Measurements from ENCODE around the gene RBM34. TPM values are rescaled to one million over a fixed set of nuclear protein-coding genes. Genes with fewer than 3 reads are reported as not detected.
A peak's percentile ranks its signal among the peaks of the same experiment; 100 is the strongest.
"Not testable (repeated sequence)": the region's sequence is repeated elsewhere in the genome, so short reads cannot be mapped to it uniquely, and the experiment has no call there.

Gene RBM34
- 63.7 TPM for total RNA-seq

- DNase-seq (ENCODE audit: low spot score) = peak; percentile 96
- ATAC-seq = peak; percentile 99
- intact Hi-C loops (cut with DNase I) = no loop called here
These were observed at the start of gene RBM34 for GRCh38 chr1:235160957-235161684. Gene RBM34, minus strand, starts transcription at chr1:235161250. Its CDS starts 24 bp downstream, at chr1:235161226.

DNA sequence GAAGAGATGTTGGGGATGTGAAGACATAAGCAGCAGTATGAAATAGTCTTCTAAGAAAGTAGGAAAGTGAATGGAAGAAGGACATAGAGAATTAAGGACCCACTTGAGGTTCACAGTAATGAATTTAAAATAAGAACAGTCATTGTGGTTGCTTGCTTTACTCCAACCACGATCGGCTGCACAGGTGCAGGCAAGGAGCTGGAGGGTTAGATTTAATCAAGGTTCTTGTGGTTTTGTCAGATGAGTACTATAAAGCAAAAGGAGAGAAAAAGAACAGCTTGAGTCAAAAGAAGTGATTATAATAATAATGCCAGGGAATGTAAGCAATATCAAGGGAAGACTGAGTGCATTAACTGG is 46.1 kb upstream of the RBM34 start:
- DNase-seq (ENCODE audit: low spot score) = no peak
- no peak for ATAC-seq
- intact Hi-C loops (cut with DNase I) = no loop called here

DNA sequence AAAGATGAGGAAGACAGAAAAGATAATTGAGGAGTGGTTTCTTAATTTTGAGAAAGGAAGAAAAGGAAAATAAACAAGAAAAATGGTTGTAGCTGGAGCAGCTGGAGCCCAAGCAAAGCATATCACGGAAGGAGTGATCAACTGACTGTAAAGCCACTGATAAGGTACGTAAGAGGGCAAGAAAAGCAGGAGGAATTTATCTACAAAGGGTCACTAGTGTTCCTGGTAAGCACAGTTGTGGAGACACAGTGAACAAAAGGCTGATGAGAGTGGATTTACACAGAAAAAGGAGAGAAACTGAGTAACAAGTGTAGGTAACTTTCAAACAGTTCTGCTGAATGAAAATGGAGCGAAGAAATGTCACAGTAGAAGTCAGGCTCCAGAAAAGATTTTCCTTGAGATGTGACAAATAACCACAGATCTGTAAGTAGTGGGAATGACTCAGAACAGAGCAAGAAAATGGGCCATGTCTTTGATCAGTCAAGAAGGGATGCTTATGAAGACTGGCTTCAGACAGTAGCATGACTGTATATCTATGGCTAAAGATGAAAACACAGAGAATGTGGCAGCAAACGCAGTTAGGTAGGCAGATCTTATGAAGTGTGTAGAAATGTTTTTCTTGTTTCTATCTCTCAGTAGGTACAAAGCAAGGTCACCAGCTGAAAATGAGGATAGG is 45.6 kb upstream of the RBM34 start:
- intact Hi-C loops (cut with DNase I) = no loop called here
- ATAC-seq (no peak), DNase-seq (ENCODE audit: low spot score) (no peak)

GRCh38 chr1:235205687-235206086 is 44.6 kb upstream of the RBM34 start:
- intact Hi-C loops (cut with DNase I) = no loop called here

DNA sequence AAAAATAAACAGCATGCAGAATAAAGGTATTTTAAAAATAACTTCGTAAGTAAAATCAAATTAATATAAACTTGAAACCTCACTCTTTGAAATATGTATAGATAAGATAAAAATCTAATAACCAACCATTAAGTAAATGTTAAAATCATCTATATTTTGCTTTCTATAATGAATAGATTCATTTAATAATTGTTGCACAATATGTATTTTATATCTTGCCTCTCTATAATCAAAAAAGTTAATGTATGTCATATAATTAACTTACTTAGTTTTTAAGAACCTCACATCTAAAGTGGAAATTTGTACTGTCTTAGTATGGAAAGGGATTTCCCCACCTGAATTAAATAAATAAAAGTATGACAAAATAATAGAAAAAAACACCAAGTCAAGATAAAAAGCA is 42.4 kb upstream of the RBM34 start:
- ATAC-seq (no peak), DNase-seq (ENCODE audit: low spot score) (no peak)
- intact Hi-C loops (cut with DNase I) = no loop called here

More at GRCh38 chr1:235205687-235206086, 44.6 kb upstream of the RBM34 start:
- DNase-seq (ENCODE audit: low spot score) (no peak), ATAC-seq (no peak)

DNA sequence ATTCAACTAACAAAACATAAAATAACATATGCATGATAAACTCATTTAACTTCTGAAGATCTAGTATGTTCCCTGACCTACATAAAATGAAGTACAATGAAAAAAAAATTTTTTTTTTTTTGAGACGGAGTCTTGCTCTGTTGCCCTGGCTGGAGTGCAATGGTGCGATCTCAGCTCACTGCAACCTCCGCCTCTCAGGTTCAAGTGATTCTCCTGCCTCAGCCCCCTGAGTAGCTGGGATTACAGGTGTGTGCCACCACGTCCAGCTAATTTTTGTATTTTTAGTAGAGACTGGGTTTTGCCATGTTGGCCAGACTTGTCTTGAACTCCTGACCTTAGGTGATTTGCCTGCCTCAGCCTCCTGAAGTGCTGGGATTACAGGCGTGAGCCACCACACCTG is 41.4 kb upstream of the RBM34 start:
- ATAC-seq; DNase-seq (ENCODE audit: low spot score); intact Hi-C loops (cut with DNase I): not testable (repeated sequence)

DNA sequence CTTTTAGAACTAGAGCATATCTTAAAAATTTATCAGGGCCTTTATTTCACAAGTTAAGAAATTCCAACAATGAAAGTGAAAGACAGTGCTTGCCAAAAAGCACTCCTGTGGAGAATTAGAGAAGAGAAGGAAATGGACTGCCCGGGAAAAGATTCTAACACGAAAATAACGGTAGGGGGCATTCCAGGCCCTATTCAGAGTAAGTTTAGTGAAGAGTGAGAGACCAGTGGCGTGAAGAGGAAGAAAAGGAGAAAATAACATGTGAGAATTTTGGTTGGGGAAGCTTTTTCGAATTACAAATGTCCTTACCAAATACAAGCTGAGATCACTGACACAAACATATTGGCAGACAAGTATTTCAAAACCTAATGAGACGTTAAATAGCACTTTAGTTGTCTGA is 38.4 kb upstream of the RBM34 start:
- DNase-seq (ENCODE audit: low spot score) (no peak), ATAC-seq (peak; percentile 75)
- intact Hi-C loops (cut with DNase I) = no loop called here

DNA sequence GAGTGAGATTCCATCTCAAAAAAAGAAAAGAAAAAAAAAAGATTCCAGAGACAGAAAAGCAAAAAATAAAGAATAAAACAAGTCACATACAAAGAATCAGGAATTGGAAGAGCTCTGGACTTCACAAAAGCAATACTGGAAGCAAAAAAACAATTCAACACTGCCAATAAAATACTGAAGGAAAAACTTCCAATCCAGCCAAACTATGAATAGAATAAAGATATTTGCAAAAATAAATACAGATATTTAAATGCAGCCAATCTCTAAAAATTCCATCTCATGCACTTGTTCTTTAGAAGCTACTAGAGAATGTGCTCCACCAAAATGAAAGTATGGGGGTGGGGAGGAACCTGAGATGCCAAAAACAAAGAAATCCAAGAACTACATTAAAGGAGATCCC is 29.4 kb upstream of the RBM34 start:
- no peak for ATAC-seq
- no peak for DNase-seq (ENCODE audit: low spot score)
- intact Hi-C loops (cut with DNase I) = no loop called here

DNA sequence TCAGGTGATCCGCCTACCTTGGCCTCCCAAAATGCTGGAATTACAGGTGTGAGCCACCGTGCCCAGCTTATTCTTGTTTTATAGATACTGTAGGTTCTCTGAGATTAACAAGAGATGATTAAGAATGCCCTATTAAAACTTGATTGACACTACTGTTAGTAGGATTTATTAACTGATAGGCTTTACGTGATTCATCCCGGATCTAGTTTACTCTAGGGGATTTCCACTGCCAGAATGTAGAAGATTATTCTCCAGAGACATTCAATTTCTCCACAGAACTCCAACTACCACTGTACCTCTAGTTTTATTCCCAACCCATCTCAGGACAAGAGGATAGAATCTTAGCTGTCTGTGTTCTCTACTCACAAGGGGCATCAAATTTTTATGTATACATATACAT is 26.3 kb upstream of the RBM34 start:
- no peak for DNase-seq (ENCODE audit: low spot score)
- no peak for ATAC-seq
- intact Hi-C loops (cut with DNase I) = no loop called here

GRCh38 chr1:235181561-235182245 is 20.7 kb upstream of the RBM34 start:
- DNase-seq (ENCODE audit: low spot score) = no peak
- ATAC-seq = no peak
- intact Hi-C loops (cut with DNase I) = no loop called here

DNA sequence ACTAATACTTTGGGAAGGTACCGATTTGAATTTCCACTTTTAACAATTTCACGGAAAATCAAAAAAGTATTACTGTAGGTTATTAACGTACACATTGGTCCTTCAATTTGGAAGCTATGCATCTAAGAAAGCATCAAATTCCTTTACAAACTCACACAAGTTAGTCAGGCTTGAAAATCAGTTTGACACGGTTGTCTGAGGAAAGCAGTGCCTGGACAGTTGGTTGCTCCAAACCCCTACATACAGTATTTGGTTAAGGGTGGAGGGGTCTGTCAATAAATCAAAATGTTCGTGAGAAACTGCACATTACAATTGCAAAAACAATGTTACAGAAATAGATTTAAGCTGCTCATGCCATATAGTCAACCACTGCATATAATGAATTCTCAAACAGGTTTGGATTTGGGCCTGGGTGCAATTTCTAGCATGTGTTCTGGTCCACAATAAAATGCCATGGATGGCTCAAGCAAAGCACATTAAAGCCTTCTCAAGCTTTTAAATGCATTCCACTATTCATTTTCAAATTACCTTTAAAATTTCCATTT is 19.9 kb upstream of the RBM34 start:
- ATAC-seq = no peak
- intact Hi-C loops (cut with DNase I) = no loop called here
- DNase-seq (ENCODE audit: low spot score) = no peak

GRCh38 chr1:235176486-235176885 is 15.4 kb upstream of the RBM34 start:
- DNase-seq (ENCODE audit: low spot score) (no peak), ATAC-seq (no peak)
- intact Hi-C loops (cut with DNase I) = no loop called here

DNA sequence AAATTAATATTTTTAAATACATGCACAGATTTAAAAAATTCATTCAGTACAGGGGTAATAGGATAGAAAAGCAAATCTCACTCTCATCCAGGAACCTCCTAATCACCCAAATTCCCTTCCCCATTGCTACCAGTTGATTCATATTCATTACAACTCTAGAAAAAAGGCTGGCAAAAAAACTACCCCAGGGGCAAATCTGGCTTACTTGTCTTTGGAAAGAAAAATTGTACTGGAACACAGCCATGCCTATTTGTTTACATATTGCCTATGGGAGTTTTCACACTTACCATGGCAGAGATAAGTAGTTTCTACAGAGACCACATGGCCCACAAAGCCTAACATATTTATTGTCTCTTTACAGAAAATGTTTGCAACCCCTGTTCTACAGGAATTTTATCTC is 8.9 kb upstream of the RBM34 start:
- intact Hi-C loops (cut with DNase I) = no loop called here
- DNase-seq (ENCODE audit: low spot score) = no peak
- ATAC-seq = no peak

- no peak for ATAC-seq
- intact Hi-C loops (cut with DNase I) = no loop called here
- no peak for DNase-seq (ENCODE audit: low spot score)
These were observed 7.3 kb upstream of the RBM34 start for GRCh38 chr1:235168375-235168774.

DNA sequence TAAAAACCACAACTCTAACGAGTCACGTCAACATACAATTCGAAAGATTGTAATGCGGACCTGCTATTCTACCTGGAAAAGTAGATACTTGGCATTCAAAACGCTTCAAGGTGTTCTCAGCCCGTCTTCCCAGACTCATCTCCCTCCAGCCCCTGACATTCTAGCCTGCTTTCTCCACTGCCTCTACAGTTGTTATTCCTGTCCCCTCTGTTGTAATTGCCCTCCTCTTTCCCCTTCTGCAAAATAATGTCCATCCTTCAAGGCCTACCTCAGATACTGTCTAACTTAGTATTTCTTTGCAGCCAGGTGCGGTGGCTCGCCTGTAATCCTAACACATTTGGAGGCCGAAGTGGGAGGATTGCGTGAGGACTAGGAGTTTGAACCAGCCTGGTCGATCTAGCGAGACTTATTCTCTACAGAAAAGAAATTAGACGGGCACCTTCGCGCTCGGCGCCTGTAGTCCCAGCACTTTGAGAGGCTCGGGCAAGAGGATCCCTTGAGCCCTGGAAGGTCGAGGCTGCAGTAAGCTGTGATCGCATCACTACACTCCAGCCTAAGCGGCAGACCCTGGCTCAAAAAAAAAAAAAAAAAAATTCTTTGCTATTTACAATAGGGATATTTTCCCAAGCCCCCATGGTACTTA is 756 bp upstream of the RBM34 start:
- DNase-seq (ENCODE audit: low spot score) (no peak), ATAC-seq (peak; percentile 13)
- intact Hi-C loops (cut with DNase I) = no loop called here

GRCh38 chr1:235160383-235160956 is 580 bp downstream of the RBM34 start:
- peak; percentile 57 for ATAC-seq
- intact Hi-C loops (cut with DNase I) = no loop called here
- no peak for DNase-seq (ENCODE audit: low spot score)

DNA sequence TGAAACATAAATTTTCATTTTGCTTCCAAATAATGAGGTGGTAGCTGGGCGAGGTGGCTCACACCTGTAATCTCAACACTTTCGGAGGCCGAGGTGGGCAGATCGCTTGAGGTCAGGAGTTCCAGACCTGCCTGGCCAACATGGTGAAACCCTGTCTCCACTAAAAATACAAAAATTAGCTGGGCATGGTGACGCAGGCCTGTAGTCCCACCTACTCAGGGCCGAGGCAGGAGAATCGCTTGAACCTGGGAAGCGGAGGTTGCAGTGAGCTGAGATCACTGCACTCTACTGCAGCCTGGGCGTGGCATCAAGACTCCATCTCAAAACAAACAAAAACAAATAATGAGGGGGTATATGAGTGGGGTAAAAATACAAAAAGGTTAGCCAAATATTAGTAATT is 1.1 kb downstream of the RBM34 start:
- ATAC-seq; intact Hi-C loops (cut with DNase I); DNase-seq (ENCODE audit: low spot score): not testable (repeated sequence)

DNA sequence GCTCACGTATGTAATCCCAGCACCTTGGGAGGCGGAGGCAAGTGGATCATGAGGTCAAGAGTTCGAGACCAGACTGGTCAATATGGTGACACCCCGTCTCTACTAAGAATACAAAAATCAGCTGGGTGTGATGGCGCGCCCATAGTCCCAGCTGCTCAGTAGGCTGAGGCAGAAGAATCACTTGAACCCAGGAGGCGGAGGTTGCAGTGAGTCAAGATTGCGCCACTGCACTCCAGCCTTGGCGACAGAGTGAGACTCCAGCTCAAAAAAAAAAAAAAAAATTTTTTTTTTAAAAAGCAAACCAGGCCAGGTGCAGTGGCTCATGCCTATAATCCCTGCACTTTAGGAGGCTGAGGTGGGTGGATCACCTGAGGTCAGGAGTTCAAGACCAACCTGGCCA is 1.8 kb downstream of the RBM34 start:
- ATAC-seq; intact Hi-C loops (cut with DNase I); DNase-seq (ENCODE audit: low spot score): not testable (repeated sequence)

- no peak for DNase-seq (ENCODE audit: low spot score)
- intact Hi-C loops (cut with DNase I) = no loop called here
- no peak for ATAC-seq
These were observed 2.4 kb downstream of the RBM34 start for GRCh38 chr1:235158680-235159079.

Data from sciatic nerve (tissue), 2 donors.